ENCODE data around the gene CPNE5.

DNA sequence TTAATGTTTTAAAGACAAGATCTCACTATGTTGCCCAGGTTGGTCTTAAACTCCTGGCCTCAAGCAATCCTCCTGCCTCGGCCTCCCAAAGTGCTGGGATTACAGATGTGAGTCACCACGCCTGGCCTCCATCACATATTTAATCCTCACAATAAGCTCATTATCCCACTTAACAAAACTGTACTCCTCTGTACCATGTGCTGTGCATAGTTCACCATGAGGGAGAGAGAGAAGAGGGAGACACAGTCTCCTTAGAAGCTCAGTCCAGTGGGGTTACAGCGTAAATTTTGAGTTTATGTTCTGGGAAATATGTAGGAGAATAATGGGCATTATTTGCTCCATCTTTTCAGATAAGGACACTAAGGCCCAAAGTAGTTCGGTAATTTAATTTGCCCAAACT lies 7.9 kb upstream of the CPNE5 start:
- TF ChIP-seq, protein P1, sequence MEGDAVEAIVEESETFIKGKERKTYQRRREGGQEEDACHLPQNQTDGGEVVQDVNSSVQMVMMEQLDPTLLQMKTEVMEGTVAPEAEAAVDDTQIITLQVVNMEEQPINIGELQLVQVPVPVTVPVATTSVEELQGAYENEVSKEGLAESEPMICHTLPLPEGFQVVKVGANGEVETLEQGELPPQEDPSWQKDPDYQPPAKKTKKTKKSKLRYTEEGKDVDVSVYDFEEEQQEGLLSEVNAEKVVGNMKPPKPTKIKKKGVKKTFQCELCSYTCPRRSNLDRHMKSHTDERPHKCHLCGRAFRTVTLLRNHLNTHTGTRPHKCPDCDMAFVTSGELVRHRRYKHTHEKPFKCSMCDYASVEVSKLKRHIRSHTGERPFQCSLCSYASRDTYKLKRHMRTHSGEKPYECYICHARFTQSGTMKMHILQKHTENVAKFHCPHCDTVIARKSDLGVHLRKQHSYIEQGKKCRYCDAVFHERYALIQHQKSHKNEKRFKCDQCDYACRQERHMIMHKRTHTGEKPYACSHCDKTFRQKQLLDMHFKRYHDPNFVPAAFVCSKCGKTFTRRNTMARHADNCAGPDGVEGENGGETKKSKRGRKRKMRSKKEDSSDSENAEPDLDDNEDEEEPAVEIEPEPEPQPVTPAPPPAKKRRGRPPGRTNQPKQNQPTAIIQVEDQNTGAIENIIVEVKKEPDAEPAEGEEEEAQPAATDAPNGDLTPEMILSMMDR (IDR thresholded peaks at IDR 0.05): no peak
- TF ChIP-seq POLR2AphosphoS5 (IDR thresholded peaks at IDR 0.05; ENCODE audit: low read depth, low read length) (no peak), REST (IDR thresholded peaks at IDR 0.05; ENCODE audit: insufficient read depth in 1 of 2, low read depth in 2 of 2, low read length in 1 of 2) (no peak), SIN3A (IDR thresholded peaks at IDR 0.05; ENCODE audit: borderline replicate concordance, insufficient read depth, low read depth, low read length) (no peak), TCF7L2 (IDR thresholded peaks at IDR 0.05; ENCODE audit: low read depth, low read length) (no peak)

Data from Panc1 (cell line).